Suppressor macrophage treated with lipopolysaccharide for 4 hours (primary cell): ENCODE measurements around the gene UNC5A.

Experiments used
- DNase-seq: peaks from one replicate; pipeline ENCODE4 v3.0.0-alpha.2; 2020

UNC5A gene

DNA sequence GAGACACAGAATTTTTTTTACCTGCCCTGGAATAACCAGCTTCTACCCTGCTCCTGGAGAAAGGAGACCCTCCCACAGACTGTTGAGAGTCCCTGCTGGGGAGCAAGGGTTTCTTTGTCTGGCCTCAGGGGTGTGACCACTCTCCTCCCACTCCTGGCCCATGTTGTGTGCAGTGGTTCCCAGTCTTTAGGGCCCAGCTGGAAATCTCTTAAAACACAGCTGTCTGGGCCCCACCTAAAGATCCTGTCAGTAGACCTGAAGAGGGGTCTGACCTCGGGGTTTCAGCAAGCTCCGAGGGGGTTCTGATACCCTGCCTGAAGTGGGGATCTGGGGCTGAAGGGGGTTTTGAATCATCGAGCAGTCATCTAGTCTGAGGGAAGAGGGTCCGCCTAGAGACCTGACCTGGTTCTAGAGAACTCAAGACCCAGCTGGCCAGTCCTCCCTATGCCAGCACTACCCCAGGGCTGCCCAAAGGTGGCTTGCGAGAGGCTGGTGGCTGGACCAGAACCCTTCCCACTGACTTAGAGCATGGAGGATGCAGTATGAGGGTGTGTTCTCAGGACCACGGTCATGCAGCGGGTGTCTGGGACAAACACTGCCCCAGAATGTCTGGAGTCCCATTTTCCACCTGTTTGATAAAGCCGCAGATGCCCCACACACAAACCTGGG is 8.1 kb upstream of the UNC5A start:
- DNase-seq = no peak

DNA sequence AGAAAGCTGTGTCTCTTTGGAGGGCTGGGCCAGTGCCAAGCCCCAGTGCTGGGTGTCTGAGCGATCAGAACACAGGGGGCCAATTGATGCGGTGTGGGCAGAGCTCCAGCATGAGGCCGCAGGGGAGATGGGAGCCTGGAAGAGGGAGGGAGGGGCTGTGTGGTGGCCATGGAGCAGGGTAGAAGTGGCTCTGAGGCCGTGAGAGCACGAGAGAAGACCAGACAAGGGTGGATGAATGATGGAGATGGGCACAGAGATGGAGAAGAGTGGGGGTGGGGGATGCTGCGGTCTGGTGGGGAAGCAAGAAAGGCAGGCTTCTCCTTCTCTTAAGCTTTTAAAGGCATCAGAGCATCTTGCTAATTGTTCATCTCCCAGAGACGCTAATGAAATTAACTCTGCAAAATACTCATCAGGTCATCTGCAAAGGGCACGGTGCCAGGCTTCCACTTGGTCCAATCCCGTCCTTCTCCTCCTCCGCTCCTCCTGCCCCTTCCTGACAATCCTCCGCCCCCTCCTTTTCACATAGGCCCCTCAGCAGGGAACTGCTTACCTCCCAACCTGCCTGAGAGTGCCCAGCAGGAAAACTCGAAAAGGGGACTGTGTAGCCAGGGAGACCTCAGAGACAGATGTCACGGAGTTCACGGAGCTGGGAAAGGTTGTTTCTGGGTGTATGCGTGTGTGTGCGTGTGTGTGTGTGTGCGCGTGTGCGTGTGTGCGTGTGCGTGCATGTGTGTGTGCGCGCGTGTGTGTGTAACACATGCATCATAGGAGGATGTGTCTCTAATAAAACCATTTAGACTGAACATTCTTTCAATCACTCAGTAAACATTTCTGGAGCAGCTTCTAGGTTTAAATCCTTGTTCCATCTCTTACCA is 7.1 kb upstream of the UNC5A start:
- DNase-seq = no peak

DNA sequence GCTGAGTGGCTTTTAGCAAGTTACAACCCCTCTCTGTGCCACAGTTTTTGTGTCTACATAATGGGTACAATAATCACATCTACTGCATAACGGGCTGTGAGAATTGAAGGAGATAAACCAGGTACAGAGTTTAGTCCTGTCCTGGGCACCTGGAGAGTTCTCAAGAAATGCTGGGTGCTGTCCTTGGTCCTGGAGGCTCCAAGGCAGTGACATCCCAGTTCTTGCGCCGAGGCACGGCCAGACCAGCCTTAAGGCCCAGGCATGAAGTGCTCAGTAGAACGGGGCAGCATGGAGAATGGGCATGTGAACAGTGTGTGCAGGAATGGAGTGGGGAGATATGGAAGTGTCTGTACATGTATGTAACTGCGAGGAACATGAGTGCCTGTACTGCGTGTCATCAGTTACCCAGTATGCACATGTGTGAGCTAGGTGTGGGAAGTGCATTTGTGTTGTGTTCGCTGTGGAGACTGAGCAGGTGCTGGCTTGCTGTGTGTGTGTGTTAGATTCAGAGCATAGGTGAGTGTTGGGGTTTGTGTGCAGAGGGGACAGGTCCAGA is 6.3 kb upstream of the UNC5A start:
- peak; percentile 5 for DNase-seq

DNA sequence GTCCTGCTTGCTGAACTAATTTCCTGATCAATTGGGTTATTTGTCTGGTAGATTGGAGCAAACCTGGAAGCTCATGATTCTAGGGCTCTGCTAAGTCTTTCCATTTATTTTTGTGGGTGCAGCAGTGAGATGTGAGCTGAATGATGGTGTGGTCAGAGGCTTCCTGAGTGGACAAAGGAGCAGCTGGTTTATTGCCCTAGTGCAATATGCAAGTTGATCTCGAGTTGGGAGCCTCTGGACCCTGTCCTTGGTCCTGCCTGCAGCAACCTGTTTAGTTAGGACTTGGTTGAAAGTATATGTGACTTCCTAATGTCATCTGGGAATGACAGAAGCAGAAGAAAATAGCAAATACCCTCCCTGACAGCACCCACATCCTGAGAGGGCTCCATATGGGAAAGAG is 4.2 kb upstream of the UNC5A start:
- no peak for DNase-seq

DNA sequence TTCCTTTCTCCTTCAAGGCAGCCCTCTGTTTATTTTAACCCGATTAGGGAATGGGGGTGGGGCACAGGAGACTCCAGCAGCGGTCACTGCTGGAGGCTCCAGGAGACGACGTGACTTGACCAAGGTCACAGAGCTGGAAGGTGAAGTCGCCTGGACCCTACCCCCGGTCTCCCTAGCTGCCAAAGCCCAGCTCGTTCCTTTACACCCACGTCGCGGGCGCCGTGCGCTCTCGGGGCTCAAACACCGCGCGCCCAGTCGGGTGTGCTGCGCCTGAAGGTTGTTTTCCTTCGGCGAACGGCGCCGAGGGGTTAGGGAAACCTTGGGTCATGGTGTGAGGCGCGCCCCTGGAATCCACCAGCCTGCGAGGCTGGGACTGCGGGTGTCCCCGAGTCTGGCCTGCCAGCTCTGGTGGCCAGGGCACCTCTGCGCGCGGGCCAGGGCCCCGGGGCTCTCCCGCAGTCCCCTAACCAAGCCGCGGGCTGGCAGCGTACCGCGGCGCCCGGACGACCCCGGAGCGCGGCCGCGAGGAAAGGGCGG is 747 bp upstream of the UNC5A start:
- no peak for DNase-seq

DNA sequence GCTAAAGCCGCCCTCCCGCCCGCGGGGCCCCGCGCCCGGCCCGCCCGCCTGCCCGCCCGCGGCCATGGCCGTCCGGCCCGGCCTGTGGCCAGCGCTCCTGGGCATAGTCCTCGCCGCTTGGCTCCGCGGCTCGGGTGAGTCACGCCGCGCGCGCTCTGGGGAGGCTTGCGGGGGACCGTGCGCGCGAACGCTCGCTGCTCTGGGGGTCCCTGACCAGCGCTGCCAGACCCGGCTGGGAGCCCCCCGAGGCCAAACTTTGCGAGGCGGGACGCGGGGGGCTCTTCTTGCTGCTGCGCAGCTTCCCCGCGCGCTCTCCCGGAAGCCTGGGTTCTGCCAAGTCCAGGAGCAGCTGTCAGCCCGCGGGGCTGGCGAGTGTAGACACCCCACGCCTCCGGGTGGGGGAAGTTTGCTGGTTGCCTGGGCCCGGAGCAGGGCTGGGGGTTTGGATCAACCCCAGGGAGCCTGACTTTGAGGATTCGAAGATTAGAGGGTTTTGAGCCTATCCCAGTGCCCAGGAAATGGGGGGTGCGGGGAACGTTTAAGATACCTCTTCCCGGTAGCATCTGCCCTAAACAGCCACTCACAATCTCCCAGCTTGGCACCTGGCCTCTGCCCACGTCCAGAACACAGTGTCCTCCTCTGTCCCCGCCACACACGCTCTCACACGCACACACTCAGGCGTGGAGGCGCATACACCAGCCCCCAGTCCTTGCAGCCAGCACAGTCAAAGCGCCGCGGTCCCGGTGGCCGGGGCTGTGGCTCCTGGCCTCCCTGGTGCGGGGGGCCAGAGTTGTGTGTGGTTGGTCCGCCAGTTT is 535 bp downstream of the UNC5A start:
- no peak for DNase-seq

DNA sequence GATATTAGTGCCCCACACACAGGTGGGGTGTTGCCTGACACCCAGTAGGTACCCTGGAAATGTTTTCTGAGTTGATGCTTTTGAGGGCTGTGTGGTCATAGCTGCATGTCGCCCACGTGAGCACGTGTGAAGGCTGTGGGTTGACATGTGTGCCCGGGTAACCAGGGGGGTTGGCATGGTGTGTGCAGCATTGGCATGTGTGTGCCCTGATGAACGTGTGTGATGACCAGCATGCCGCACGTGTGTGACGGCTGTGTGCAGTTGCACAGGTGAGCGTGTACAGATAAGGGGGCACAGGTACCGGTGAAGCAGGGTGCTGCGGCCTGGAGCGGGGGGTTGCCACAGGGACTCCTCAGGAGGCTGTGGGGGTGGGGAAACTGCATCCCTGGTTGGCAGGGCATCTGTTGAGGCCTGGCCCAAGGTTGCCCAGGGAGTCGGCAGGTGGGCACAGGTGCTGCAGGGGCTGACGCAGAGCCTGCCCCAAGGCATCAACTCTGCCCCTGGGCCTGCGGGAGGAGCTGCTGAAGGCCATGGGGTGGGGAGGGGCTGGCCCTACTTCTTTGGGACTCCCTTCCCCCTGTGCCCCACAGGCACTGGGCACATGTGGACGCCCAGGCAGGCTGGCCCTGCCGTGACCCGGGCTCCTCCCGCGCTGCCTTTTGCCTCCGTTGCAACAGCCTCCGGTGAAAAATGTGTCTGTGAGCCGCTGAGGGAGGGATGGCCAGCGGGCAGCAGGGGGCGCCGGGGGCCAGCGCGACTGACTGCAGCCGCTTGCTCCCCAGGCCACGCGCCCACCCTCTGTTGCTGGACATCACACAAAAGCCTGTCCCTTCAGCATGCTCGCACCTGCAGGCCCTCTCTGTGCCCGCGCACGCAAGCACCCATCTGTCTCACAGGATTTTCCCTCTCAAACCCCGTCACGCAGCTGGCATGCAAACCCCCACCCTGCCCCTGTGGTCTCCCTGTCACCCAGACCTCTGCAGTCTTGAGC is 2.2 kb downstream of the UNC5A start:
- peak; percentile 40 for DNase-seq

DNA sequence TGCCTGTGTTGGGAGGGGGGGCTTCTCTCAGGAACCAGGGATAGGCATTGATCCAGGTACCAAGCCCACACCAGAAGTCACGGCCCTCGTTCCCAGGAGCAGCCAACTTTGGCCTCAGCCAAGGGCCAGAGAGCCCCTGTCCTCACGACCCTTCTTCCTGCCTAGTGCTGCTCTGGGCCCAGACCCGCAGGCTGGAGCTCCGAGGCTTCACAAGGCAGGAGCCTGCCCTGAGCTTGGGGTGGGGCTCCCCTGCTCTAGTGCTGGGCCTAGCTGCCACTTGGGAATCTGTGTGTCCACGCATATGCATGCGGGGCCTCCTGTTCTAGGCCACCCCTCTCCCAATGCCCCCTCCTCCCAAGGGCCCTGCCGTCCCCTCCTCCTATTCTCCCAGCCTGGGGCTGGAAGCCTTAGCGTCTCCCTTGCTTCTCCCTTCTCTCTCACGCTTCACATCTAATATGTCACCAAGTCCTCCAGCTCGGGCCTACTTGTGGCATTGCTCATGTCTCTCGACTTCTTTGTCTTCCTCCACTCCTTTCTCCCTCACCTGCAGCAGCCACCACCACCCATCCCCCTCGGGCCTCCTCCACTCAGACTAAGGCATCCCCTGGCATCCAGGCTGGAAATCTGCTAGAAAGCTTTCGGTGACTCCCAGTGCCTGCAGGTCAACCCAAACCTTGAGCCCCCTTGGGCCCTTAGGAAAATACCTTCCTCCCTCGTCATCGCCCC is 3.4 kb downstream of the UNC5A start:
- no peak for DNase-seq

DNA sequence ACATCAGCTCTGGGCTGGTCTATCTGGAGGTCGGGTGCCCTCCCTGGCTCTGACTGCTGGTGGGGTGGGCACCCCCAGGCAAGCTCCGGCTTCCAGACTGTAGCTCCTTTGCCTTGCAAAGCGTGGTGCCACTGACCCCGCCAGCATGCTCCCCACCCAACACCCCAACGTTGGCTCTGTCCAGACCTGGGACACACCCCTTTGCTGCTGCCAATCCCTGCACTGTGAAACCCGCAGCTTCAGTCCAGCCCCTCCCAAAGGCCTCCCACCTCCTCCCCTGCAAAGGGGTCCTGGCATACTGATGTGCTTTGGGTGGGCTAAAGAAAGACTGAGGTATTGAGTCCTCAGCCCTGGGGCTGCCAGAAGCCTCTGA is 3.9 kb downstream of the UNC5A start:
- DNase-seq = no peak

DNA sequence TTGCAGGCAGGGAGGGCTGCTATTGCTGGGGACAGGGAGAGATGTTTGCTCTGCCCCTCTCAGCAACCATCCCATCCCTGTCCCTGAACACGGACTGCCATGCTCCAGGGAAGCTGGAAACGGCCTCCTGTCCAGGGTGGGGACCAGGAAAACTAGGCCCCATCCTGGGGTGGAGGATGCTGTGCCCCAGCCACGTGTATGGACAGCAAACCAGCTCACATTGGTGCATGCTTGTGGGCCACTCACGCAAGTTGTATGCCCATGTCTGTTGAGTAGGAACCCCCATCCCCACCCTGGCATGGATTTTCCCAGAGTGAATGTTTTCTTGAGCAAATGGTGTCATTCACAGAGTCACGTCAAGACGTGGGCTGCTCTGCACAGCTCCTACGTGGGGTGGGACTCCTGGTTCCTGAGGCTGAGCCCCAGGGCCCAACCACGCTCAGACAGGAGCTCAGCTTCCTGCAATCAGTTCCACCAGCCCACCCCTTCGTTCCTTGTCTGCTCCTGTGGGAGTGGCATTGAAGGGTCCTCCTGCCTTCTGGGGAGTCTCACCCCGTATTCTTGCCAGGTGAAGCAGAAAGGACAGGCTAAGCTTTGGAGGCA is 4.6 kb downstream of the UNC5A start:
- no peak for DNase-seq

DNA sequence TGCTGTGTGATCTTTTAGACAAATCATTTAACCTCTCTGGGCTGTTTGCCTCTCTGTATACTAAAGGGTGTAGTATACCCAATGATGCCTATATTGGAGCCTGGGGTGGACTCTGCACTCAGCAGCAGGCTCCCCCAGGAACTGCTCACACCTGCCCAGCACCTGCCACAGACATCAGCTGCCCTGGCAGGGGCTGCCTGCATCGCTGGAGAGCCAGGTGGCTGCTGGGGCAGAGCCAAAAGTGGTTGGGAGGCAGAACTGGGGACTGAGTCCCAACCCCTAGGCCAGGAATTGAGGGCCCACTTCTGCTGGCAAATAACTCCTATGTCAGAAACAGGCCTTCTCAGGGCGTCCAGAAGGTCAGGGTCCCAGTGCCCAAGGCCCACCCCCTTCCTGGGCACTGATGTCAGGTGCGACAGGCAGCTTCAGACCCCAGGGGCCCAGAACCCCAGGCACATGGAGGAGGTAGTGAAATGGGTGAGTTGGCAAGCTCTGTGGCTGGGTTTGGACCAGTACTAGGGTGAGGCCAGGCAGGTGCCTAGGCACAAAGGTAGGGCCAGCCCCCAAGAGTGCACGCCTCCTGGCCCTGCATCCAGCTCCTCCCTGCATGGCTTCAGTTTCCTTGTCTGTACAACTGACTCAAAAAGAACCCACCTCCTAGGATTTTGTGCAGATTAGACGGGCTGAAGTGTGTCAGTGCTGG is 5.8 kb downstream of the UNC5A start:
- DNase-seq = no peak

DNA sequence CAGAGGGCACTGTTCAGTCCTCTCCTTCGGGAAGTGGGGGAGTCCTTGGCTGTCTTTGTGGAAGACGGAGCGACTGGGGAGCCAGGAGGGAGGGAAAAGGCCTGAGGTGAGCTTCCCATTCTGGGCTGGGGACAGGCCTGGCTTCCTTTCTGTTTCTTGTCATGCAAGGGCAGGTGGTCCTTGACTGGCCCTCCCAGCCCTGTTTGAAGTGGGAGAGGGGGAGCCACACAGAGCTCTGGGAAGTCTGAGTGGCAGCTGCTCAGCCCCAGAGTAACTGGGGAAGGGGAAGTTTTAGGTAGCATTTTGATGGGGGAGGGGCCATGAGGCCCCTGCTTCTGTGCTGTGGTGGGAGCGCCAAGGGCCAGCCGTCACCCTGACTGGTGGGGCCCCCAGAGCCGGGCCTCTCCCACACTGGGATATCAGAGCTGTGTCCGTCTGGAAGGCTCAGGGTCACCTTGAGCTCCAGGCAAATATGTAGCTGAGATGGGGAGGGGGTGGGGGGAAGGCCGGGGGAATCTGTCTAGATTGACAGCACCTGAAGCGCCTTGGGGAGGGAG is 6.5 kb downstream of the UNC5A start:
- DNase-seq = no peak

DNA sequence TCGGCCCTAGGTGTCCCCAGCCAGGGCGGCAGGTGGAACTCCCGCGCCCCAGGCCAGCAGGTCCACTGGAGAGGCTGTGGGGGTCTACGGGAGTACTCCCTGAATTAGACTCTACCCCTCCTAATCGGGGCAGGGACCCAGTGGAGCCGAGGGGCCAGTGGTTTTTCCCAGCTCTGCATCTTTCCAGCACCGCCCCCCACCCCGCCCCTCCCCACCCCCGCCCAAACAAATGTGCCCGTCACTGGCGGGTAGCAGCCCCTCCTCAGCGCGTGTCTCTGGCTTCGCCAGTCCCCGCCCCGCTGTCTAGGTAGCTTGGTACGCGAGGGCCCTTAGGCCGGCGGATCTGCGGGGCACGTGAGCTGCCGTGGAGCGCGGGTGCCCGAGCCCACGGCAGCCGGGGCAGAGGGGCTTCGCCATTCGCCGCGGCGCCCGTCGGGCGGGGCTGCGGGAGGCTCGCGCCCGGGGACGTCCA is 7.0 kb downstream of the UNC5A start:
- no peak for DNase-seq

DNA sequence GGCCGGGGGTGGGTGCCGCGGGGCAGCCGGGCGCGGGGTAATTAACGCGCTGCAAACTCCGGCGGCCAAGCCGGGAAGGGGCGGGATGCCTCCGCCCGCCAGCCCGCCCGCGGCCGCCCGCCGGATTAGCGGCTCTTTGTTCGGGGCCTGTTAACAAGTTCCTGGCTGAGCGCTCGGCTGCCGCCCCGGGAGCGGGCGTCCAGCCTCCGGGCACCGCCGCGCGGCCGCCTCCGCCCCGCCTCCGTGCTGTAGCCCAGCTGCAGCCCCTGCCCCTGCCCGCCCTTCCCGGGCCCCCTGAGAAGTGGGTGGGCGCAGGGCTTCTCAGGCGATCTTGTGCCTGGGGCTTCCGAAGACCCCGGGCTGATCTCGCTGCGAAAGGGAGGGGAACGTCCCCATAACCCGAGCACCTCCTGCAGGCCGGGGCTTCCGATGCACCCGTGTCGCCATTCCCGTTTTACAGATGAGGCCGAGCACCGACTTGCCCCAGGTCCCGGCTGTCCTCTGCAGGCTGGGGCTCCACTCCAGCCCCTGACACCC is 7.5 kb downstream of the UNC5A start:
- no peak for DNase-seq

DNA sequence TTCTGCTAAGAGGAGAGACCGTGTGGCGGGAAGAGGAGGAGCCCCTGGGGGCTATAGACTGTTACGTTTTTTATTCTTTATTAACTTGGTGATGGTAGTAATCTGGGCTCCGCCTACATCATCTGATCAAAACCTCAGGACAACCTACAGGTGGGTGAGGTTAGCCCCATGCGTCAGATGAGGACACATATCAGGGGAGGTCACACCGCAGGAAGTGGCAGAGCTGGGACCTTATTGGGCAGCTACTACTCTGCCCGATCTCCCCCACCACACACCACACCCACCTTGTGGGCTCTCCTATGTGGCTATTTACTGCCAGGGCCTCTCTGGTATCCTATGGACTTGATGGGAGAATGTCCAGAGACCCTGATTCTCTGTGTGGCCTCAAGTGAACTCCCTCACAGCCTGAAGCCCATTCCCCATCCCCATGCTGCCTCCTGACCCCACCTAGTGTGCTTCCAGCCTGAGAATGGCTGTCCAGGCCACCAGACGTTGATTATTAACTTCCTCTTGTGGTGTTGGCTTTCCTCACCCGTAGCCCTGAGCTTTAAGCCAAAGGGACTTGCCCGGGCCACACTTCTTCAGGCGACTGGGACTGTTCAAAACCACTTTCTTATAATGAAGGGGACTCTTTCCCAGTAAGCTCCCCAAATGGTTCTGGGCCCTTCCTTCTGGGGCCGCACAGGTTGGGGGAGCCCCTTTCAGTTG is 8.2 kb downstream of the UNC5A start:
- DNase-seq = no peak

DNA sequence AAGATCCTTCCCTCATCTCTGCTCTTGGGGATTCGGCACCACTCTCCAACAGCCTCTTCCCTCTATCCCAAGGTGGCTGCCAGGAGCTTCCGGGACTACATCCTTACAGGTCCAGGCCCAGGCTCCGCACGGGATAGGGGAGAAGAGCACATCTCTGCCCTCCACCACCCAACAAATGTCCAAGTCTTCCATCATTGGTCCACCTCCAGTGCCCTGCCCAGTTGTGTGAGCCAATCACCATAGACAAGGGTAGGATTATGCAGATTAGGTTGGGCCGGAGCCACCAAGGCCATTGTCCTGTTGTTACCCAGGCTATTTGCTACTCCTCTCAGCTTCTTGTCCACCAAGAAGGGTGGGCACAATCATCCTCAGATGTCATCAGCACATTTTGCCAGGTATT is 9.1 kb downstream of the UNC5A start:
- DNase-seq = no peak

DNA sequence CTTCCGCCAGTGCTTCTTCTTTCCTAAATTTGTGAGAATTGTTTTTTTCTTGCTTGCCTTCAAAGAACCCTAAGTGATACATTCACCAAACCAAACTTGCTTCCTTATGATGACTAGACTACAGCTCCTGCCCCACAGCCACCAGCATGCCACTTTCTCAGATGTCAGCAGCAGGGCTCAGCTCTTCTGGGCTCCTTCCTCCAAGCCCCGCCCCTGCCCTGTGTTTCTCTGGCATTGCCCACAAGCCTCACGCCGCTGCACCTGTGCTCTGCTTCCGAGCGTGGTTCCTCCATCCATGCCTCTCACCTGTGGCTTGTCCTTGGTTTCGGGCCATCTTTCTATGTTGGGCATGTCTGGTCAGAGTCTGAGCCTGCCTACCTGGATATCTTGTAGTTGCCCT is 10.6 kb downstream of the UNC5A start:
- no peak for DNase-seq

DNA sequence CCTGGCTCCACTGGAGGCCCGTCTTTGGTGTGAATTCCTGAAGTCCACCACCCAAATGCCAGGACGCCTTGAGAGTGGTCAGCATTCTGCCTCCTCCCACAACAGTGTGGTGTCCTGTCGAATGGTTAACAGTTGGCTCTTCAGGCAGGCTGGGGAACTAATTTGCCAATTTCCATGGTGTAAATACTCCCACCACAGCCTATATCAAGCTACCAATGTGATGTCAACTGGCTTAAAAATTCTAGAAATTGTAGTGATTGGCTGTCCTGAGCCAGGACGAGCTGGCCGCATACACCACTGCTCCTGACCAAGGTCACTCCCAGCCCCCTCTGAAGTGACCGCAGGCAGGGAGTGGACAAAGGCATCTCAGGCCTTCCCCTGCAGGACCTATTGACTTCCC is 11.1 kb downstream of the UNC5A start:
- DNase-seq = no peak
